Neural progenitor cell (in vitro differentiated cells): ENCODE data around the gene PARK7.

ENCODE experiments used
- EZH2 ChIP-seq: fragments of 200-600 bp; sonication (generic); IDR thresholded peaks from 2 replicates; pipeline ENCODE4 v1.6.1; 2017; ENCODE audit warnings: antibody characterized with exemption, mild to moderate bottlenecking, moderate library complexity
- EZH2phosphoT487 ChIP-seq: fragments of 200-600 bp; sonication (generic); IDR thresholded peaks from 2 replicates; pipeline ENCODE4 v1.6.1; 2017; ENCODE audit warnings: antibody characterized with exemption
- TF ChIP-seq, protein P1 (sequence below): fragments of 200-600 bp; sonication (generic); IDR thresholded peaks from 2 replicates; pipeline ENCODE4 v1.5.1; 2017; ENCODE audit warnings: antibody characterized with exemption, mild to moderate bottlenecking

DNA sequence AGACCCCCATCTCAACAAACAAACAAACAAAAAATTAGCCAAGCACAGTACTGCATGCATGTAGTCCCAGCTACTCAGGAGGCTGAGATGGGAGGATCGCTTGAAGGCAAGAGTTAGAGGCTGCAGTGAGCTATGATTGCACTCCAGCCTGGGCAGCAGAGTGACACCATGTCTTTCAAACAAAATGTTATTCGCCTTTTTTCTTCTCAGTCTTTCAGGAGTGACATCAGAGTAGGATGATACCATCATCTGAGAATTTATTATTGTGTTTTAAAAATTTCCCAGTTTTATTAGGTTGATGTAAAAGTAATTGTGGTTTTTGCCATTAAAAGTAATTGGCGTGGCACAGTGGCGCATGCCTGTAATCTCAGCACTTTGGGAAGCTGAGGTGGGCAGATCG lies 10.8 kb downstream of the PARK7 start:
- TF ChIP-seq, protein P1, sequence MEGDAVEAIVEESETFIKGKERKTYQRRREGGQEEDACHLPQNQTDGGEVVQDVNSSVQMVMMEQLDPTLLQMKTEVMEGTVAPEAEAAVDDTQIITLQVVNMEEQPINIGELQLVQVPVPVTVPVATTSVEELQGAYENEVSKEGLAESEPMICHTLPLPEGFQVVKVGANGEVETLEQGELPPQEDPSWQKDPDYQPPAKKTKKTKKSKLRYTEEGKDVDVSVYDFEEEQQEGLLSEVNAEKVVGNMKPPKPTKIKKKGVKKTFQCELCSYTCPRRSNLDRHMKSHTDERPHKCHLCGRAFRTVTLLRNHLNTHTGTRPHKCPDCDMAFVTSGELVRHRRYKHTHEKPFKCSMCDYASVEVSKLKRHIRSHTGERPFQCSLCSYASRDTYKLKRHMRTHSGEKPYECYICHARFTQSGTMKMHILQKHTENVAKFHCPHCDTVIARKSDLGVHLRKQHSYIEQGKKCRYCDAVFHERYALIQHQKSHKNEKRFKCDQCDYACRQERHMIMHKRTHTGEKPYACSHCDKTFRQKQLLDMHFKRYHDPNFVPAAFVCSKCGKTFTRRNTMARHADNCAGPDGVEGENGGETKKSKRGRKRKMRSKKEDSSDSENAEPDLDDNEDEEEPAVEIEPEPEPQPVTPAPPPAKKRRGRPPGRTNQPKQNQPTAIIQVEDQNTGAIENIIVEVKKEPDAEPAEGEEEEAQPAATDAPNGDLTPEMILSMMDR: no peak
- TF ChIP-seq EZH2: no peak
- no peak for TF ChIP-seq EZH2phosphoT487
